Measurements from ENCODE around the gene C2CD4C. TPM values are rescaled to one million over a fixed set of nuclear protein-coding genes. Genes with fewer than 3 reads are reported as not detected.

C2CD4C gene
- total RNA-seq, 4 donors from 2014 or later = 0.21 to 2.7 (median 1.5) TPM

DNA sequence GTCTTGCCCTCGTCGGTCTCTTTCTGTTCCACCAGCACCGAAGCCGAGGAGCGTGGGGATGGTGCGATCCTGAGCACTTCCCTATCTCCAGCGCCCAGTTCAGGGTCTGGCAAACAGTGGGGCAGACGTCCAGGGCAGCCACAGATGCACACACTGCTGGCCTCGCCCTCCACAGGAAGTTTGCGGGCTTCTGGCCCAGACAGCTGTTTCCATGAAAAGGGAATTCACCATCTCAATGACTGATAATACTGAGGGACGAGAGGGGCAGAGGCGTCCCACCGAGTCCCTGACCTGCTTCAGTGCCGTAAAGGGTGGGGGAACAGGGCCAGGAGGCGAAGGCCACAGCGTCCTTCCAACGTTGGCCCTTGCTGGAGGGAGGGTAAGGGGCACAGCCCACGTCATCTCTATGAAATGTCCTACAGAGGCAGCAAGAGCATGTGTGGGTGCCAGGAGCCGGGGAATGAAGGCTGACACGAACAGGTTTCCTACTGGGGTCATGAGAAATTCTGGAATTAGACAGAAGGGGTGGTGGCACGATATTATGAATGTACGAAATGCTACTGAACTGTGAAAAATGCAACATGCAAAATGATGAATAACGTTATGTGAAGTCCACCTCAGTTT, 32.4 kb upstream of the C2CD4C start:
- 52 to 55% methylated on average over 23 of the region's 23 CpGs for WGBS, 2 donors
- H3K4me1 ChIP-seq = no peaks in the 10 kb centered on the region
- peaks cover 0 to 5% (median 0%) of the 10 kb centered on the region in 3 donors for H3K36me3 ChIP-seq
- no peak for DNase-seq (ENCODE audit: low spot score in 2 of 2)
- peaks cover 0 to 4% (median 0%) of the 10 kb centered on the region in 4 donors for H3K9me3 ChIP-seq
- TF ChIP-seq, protein P1, sequence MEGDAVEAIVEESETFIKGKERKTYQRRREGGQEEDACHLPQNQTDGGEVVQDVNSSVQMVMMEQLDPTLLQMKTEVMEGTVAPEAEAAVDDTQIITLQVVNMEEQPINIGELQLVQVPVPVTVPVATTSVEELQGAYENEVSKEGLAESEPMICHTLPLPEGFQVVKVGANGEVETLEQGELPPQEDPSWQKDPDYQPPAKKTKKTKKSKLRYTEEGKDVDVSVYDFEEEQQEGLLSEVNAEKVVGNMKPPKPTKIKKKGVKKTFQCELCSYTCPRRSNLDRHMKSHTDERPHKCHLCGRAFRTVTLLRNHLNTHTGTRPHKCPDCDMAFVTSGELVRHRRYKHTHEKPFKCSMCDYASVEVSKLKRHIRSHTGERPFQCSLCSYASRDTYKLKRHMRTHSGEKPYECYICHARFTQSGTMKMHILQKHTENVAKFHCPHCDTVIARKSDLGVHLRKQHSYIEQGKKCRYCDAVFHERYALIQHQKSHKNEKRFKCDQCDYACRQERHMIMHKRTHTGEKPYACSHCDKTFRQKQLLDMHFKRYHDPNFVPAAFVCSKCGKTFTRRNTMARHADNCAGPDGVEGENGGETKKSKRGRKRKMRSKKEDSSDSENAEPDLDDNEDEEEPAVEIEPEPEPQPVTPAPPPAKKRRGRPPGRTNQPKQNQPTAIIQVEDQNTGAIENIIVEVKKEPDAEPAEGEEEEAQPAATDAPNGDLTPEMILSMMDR (IDR thresholded peaks at IDR 0.05) = no peak
- TF ChIP-seq EP300 (IDR thresholded peaks at IDR 0.05) (no peak), POLR2A (IDR thresholded peaks at IDR 0.05) (no peak)
- H3K4me3 ChIP-seq = no peak overlapping the region
- H3K27ac ChIP-seq = no peak overlapping the region
- no peaks in the 10 kb centered on the region for H3K27me3 ChIP-seq

DNA sequence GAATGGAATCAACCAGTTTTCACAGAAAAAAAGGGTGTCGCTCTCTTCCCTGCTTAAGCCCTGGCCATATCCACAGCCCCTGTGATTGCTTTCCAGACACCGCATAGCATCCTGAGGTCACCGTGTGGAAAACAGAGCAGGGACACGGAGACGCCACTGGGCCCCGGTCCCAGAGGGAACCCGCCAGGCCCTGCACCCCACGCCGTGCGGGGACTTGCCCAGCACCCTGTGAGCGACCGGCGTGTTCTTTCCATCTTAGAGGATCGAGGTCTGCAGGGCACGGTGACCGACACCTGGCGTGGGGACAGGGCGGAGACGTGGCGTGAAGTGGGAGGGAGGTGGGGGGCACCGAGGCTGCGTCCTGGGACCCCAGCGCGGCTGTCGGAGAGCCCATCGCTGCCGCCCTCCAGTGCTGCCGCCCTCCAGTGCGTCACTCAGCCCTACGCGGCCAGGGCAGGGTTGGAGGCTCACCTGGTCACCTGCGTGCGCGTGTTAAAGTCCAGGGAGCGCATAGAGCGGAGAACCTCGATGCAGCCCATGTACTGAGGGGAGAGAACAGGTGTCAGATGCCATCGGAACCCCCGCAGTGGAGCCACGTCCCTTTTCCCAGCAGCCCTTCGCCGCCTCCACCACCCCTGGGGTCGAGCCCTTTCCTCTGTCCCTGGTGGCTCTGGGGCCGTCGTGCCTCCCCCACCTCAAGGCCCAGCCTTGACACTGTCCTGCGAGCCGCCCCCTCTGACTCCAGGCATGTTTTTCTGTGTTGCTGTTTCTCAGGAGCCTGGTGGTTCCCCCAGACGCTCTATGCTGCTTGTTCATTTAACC, 31.7 kb upstream of the C2CD4C start:
- peaks cover 0 to 5% (median 0%) of the 10 kb centered on the region in 3 donors for H3K36me3 ChIP-seq
- H3K4me3 ChIP-seq = no peak overlapping the region
- no peaks in the 10 kb centered on the region for H3K4me1 ChIP-seq
- no peaks in the 10 kb centered on the region for H3K27me3 ChIP-seq
- no peak for DNase-seq (ENCODE audit: low spot score in 2 of 2)
- no peak overlapping the region for H3K27ac ChIP-seq
- TF ChIP-seq POLR2A (IDR thresholded peaks at IDR 0.05) = no peak
- peaks cover 0 to 4% (median 0%) of the 10 kb centered on the region in 4 donors for H3K9me3 ChIP-seq
- 82 to 83% methylated on average over 37 to 48 of the region's 48 CpGs for WGBS, 2 donors

DNA sequence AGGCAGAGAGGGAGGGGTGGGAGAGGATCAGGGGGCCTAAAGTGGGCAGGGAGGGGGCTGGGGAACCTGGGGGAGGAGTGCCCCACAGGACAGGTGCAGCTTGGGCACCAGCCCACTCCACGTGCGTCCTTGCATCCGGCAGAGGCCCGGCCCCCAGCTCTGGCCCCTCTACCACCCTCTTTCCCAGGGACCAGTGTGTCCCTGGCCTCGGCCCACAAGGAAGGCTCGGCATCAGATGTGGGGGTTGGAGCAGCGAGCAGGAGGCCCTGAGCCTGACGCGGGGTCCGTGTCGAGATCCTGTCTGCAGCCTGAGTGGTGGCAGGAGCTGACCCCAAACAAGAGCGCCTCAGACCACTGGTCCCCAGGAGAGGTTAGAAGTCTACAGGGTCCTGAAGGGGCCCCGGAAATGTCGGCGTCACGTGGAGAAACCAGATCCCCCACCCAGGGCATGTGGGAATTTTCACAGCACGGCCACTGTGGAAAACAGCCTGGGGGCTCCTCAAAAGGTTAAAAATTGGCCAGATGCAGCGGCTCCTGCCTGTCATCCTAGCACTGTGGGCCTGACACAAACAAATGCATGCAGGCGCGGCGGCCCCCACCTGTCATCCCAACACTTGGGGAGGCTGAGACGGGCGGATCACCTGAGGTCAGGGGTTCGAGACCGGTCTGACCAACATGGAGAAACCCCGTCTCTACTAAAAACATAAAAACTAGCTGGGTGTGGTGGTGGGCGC, 30.4 kb upstream of the C2CD4C start:
- no peak for DNase-seq (ENCODE audit: low spot score in 2 of 2)
- Histone ChIP-seq H3K27me3 (no peaks in the 10 kb centered on the region), H3K9me3 (no peaks in the 10 kb centered on the region), H3K4me1 (no peaks in the 10 kb centered on the region), H3K4me3 (no peak overlapping the region), H3K36me3 (peaks cover 0 to 5% (median 0%) of the 10 kb centered on the region in 3 donors), H3K27ac (no peak overlapping the region)
- TF ChIP-seq, protein P1 (IDR thresholded peaks at IDR 0.05) = no peak
- TF ChIP-seq EP300 (IDR thresholded peaks at IDR 0.05) (no peak), POLR2A (IDR thresholded peaks at IDR 0.05) (no peak)
- WGBS, 2 donors = 73 to 78% methylated on average over 21 to 23 of the region's 27 CpGs

DNA sequence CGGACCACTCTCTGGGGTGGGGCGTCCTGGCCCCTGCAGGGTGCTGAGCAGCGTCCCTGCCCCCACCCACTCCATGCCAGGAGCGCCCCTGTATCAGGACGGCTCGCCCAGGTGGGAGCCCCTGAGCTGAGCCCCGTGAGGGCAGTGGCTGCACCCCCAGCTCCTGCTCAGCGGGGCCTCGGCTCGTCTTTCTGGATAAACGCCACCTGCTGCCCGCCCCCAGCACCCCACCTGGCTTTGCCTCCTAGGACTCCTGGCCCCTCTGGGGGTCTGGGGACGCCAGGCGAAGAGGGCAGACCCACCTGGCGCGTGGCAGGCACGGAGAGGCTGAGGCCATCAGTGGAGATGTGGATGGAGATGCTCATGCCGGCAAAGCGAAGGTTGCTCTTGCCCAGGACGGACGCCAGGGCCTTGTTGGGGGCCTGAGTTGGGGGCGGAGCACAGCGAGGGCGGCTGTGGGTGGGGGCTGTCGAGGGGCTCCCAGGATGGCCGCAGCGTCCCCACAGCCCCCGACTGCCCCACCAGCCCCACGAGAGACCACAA, 29.5 kb upstream of the C2CD4C start:
- 57 to 61% methylated on average over 25 to 29 of the region's 29 CpGs for WGBS, 2 donors
- TF ChIP-seq, protein P1 (IDR thresholded peaks at IDR 0.05) = no peak
- no peak for TF ChIP-seq POLR2A (IDR thresholded peaks at IDR 0.05)
- no peak for TF ChIP-seq EP300 (IDR thresholded peaks at IDR 0.05)

DNA sequence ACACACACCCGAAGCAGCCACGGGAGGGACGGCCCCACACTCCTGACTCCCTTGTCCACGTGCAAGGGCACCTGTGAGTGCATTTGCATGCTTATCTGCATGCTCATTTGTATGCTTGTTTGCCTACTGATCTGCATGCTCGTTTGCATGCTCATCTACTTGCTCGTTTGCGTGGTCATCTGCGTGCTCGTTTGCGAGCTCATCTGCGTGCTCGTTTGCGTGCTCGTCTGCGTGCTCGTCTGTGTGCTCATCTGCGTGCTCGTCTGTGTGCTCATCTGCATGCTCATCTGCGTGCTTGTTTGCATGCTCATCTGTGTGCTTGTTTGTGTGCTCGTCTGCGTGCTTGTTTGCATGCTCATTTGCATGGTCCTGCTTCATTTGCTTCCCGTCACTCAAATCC, 28.1 kb upstream of the C2CD4C start:
- WGBS, 2 donors = 86 to 90% methylated on average over 22 of the region's 22 CpGs
- peaks cover 0 to 5% (median 0%) of the 10 kb centered on the region in 3 donors for H3K36me3 ChIP-seq
- TF ChIP-seq, protein P1 (IDR thresholded peaks at IDR 0.05) = no peak
- TF ChIP-seq EP300 (IDR thresholded peaks at IDR 0.05) (no peak), POLR2A (IDR thresholded peaks at IDR 0.05) (no peak)
- no peaks in the 10 kb centered on the region for H3K4me1 ChIP-seq
- no peak overlapping the region for H3K27ac ChIP-seq
- no peak for DNase-seq (ENCODE audit: low spot score in 2 of 2)
- H3K4me3 ChIP-seq = no peak overlapping the region
- no peaks in the 10 kb centered on the region for H3K27me3 ChIP-seq
- no peaks in the 10 kb centered on the region for H3K9me3 ChIP-seq

More for the DNA sequence above, 29.5 kb upstream of the C2CD4C start:
- Histone ChIP-seq H3K27me3 (no peaks in the 10 kb centered on the region), H3K4me1 (no peaks in the 10 kb centered on the region), H3K27ac (no peak overlapping the region), H3K36me3 (peaks cover 0 to 5% (median 0%) of the 10 kb centered on the region in 3 donors), H3K9me3 (no peaks in the 10 kb centered on the region), H3K4me3 (no peak overlapping the region)
- DNase-seq (ENCODE audit: low spot score in 2 of 2) = no peak

Data from tibial nerve (tissue), 4 donors.